ENCODE results near the gene HES7.

HES7 gene

DNA sequence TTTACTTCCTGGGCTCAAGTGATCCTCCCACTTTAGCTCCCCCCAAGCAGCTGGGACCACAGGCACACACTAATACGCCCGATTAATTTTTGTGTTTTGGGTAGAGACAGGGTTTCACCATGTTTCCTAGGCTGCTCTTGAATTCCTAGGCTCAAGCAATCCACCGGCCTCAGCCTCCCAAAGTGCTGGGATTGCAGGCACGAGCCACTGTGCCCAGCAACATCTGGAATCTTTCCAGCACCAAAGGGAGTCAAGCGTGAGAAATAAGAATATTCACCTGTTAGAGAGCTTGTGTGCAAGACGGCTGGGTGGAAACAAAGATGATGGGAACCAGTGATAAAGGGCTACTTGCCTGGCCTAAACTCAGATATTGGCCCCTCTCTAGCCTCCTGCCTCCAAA is 22.2 kb downstream of the HES7 start:
- no peak for TF ChIP-seq CTCF (conservative IDR thresholded peaks at IDR 0.05; ENCODE audit: low read depth, low read length)
- DNase-seq (ENCODE audit: low read depth), result no peak
- H3K4me3 ChIP-seq (ENCODE audit: low read length), result no peak overlapping the region

GRCh38 chr17:8100763-8101162 is 23.1 kb downstream of the HES7 start:
- TF ChIP-seq CTCF (conservative IDR thresholded peaks at IDR 0.05; ENCODE audit: low read depth, low read length), result no peak
- no peak overlapping the region for H3K4me3 ChIP-seq (ENCODE audit: low read length)
- no peak for DNase-seq (ENCODE audit: low read depth)

- DNase-seq (ENCODE audit: low read depth), result no peak
- no peak for TF ChIP-seq CTCF (conservative IDR thresholded peaks at IDR 0.05; ENCODE audit: low read depth, low read length)
- H3K4me3 ChIP-seq (ENCODE audit: low read length), result no peak overlapping the region
These were observed 23.8 kb downstream of the HES7 start for GRCh38 chr17:8100111-8100510.

- TF ChIP-seq CTCF (conservative IDR thresholded peaks at IDR 0.05; ENCODE audit: low read depth, low read length), result no peak
- no peak overlapping the region for H3K4me3 ChIP-seq (ENCODE audit: low read length)
- no peak for DNase-seq (ENCODE audit: low read depth)
These were observed 27.4 kb downstream of the HES7 start for GRCh38 chr17:8096541-8096940.

GRCh38 chr17:8095361-8095760 is 28.5 kb downstream of the HES7 start:
- no peak overlapping the region for H3K4me3 ChIP-seq (ENCODE audit: low read length)
- DNase-seq (ENCODE audit: low read depth), result no peak
- TF ChIP-seq CTCF (conservative IDR thresholded peaks at IDR 0.05; ENCODE audit: low read depth, low read length), result no peak

- no peak for DNase-seq (ENCODE audit: low read depth)
- no peak overlapping the region for H3K4me3 ChIP-seq (ENCODE audit: low read length)
- TF ChIP-seq CTCF (conservative IDR thresholded peaks at IDR 0.05; ENCODE audit: low read depth, low read length), result no peak
These were observed 32.7 kb downstream of the HES7 start for GRCh38 chr17:8091033-8091687.

DNA sequence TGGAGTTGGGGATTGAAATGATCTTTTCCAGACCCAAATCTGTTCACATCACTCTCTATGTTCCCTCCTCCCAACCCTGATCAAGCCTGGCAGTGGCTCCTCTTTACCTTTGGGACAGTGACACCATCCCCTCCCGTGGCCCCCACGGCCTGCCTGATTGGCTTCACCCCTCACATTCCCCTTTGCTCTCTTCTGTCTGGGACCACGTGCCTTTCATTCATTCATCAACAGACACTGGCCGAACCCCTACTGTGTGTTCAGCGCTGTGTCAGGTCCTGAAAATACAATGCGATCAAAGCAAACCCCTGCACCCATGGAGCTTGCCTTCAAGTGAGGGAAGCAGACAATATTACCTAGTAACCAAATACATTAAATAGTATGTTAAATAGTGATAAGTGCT is 34.2 kb downstream of the HES7 start:
- no peak for DNase-seq (ENCODE audit: low read depth)
- H3K4me3 ChIP-seq (ENCODE audit: low read length), result no peak overlapping the region
- no peak for TF ChIP-seq CTCF (conservative IDR thresholded peaks at IDR 0.05; ENCODE audit: low read depth, low read length)
